ENCODE data around the gene KCNN1.
"Not testable (repeated sequence)": the region's sequence is repeated elsewhere in the genome, so short reads cannot be mapped to it uniquely, and the experiment has no call there.

GRCh38 chr19:17918151-17918550, 48.8 kb upstream of the KCNN1 start:
- not testable (repeated sequence) for TF ChIP-seq CTCF, POLR2A (IDR thresholded peaks at IDR 0.05)

Data from breast epithelium (tissue), 3 donors.